Endometrium (tissue), 2 donors: ENCODE results near the gene GTF3C1.
"Not testable (repeated sequence)": the region's sequence is repeated elsewhere in the genome, so short reads cannot be mapped to it uniquely, and the experiment has no call there.

Experiments
- FAIRE-seq: peaks from 2 replicates; lab custom pipeline; 2012; peaks lifted over from hg19 to GRCh38; lab: Jason Lieb, UNC
- donor health status: control.
- donor health status: control.

The GTF3C1 gene

DNA sequence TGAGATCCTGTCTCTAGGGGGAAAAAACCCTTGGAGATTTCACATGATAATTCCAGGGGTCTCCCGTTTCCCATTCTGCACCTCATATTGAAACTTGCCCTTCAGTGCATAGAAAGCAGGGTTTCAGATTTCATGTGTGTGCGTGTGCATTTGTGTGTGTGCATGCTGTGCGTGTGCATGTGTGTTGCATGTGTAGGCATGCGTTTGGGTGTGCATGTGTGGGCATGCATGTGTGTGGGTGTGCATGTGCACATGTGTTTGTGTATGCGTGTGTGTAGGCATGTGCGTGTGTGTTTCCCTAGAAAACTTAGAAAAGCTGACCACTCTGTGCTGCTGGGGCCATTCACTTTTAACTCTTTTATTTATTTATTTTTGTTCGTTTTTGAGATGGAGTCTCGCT, 107.7 kb downstream of the GTF3C1 start:
- no peak for FAIRE-seq

DNA sequence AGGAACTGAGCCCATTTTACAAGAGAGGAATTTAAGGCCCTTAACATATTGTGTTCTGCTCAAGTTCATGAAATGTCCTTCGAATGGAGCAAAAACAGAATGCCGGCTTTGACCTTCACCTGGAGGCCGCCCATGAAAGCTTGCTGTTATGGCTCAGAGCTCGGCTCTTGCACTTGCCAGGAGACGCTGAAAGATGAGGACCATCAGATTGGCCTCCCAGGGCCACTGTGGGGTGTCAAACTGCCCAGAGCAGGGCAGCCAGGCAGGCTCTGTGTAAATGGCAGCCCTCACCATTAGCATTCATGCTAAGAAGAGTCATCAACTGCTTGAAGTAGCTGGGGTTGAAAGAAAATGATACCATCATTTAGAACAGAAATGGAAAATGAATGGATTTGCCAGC, 108.4 kb downstream of the GTF3C1 start:
- FAIRE-seq: no peak

DNA sequence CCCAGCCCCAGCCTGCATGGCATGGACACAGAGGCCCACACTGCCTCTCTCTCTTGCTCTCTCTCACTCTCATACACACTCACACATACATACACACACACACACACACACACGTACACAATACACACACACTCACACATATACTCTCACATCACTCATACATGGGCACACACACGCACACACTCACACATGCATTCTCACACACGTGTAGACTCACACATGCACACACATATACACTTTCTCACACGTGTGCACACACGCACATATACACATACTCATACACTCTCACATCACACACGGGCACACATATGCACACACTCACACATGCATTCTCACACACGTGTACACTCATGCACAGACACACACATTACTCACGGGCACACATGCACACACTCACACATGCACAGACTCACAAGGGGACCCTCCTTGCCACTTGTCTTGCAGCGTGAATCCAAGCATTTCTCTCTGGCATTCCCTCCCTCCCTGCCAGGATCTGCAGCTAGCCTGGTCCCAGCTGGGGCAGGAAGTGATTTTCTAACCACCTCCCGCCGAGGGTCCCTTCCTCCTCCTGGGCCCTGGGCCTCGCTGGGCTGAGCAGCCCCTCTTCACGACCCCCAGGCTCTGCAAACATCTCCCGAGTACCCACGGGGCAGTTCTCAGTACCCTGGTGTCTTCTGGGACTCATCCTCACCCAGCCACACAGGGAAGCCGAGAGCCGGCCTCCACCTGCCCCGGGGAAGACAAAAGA, 110.3 kb downstream of the GTF3C1 start:
- FAIRE-seq: no peak

DNA sequence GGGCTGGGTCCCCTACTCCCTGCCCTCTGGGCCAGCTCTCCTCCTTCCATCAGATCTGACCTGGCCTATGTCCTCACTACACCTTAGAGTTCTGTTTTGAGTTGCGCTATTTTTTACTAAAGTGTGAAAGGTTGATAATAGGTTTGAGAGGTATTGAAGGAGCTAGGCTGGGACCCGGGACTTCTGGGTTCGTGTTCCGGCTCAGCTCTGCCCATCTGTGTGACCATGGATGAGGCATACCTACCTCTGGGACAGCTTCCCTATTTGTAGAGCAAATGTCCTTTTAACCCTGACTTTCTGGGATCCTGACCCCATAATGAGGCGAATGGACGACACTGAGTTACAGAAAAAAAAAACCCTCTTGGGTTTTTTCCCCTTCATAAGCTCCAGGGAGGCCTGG, 111.8 kb downstream of the GTF3C1 start:
- FAIRE-seq: no peak

DNA sequence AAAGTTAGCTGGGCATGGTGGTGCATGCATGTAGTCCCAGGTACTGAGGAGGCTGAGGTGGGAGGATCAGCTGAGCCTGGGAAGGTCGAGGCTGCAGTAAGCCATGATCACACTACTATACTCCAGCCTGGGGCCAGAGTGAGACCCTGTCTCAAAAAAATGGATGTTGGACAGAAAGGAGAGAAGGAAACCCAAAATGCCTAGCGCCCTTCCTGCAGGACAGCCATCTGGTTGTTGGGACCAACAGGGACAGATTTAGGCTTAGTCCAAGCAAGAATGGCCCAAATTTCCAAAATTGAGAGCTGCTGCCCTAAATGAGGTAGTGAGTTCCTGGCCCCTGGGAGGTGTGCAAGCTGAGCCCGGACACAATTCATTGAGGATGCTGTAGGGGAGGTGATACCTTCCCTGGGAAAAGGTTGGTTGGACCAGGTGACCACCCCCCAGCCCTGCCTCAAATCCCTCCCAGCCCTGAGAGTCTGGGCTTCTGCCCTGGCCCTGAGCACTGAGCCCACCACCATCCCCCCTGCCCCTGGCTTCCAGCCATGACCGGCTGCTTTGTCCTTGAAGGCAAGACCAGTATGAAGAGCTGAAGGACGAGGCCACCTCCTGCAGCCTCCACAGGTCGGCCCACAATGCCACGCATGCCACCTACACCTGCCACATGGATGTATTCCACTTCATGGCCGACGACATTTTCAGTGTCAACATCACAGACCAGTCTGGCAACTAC, 112.6 kb downstream of the GTF3C1 start:
- FAIRE-seq: no peak

DNA sequence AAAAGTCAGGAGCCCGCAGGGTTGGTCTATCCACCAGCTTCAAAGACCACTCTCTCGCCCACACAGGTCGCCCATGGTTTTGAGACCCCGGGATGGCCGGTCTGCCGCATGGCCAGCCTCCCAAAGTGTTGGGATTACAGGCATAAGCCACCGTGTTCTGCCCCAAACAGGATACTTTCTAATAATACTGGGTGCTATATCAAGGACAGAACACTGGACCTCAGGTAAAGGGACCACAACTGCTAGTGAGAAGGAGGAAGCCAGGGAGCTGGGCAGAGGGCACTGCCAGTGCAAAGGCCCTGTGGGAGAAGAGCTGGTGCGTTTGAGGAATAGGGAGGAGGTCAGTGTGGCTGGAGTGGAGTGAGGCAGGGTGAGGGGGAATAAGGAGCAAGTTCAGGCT, 113.6 kb downstream of the GTF3C1 start:
- no peak for FAIRE-seq

DNA sequence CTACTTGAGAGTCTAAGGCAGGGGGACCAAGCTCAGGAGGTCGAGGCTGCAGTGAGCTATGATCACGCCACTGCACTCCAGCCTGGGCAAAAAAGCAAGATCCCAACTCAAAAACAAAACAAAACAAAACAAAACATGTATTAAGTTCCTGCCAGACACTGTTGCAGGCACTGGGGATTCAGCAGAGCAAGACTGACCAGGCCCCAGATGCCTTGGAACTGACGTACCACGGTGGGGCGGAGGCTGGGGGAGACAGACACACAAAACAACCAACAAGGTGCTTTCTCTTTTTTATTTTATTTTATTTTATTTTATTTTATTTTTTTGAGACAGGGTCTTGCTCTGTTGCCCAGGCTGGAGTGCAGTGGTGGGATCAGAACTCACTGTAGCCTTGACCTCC, 114.6 kb downstream of the GTF3C1 start:
- not testable (repeated sequence) for FAIRE-seq

DNA sequence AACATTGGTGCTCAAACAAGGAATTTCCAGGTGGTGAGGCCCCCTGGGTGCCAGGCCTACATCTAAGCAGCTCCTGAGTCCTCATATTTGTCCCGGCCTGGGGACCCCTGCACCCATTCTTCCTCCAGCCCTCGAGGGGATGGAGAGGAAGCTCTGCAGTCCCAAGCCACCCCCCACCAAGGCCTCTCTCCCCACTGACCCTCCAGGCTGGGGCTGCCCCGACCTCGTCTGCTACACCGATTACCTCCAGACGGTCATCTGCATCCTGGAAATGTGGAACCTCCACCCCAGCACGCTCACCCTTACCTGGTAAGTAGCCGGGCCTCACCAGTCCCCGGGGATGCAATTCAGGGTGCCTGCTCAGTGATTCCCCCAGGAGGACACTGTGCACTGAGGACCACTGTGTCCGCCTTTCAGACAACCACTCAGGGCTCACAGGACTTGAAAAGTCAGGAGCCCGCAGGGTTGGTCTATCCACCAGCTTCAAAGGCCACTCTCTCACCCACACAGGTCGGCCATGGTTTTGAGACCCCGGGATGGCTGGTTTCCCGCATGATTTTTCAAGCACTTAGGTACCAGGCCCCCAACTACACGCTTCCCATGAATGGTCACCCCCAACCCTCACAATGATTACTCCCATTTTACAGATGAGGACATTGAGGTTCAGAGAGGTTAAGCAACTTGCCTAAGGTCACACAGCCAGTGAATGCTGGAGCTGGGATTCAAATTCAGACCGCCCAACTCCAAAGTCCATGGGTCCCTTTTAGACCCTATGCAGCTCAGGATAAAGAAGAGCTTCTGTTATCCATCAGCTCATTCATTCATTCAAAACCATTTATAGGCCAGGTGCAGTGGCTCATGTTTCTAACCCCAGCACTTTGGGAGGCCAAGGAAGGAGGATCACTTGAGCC, 115.3 kb downstream of the GTF3C1 start:
- FAIRE-seq: no peak

DNA sequence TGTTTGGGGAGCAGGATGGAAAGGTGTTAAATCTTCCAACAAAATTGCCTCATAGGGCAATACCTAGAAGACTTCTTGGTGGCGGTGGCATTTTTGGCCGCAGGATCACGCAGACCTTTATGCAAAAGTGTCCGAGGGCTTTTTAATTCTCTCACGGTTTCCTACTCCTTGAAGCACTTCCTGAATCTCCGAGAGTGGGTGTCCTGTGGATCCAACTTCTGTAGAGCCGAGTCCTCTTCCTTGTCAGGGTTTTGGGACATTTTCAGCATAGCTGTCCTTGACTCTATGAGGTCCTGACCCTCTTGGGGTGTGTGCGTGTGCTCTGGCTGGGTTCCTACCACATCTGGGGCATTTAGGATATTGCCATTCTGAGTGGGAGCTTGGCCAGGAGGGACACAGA, 116.1 kb downstream of the GTF3C1 start:
- FAIRE-seq: no peak

DNA sequence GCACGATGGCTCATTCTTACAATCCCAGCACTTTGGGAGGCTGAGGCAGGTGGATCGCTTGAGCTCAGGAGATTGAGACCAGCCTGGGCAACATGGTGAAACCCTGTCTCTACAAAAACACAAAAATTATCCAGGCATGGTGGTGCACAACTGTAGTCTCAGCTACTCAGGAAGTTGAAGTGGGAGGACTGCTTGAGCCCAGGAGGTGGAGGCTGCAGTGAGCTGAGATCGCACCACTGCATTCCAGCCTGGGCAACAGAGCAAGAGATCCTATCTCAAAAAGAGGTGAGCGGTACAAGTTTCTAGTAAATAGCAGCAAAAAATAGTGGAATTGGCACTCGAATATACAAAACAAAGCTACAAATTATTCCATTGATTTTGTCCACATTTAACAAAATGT, 116.5 kb downstream of the GTF3C1 start:
- FAIRE-seq: not testable (repeated sequence)

DNA sequence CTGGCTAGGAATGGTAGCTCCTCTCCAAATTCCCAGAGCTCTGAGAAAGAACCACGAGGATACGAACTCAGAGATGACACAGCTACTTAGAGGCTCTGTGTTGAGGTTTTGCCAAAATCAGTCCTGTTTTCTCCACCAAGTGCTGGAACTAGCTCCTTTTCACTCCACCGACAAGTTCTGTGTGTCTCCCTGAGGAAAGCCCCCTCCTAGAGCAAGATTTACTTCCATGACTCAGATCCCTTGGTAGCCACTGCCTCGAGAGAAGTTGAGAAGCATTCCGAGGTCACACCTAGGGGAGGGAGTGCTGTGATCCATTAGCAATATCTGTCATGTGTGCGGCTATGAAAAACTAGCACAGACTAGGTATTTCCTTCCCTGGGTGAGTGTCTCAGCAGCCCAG, 117.2 kb downstream of the GTF3C1 start:
- no peak for FAIRE-seq

DNA sequence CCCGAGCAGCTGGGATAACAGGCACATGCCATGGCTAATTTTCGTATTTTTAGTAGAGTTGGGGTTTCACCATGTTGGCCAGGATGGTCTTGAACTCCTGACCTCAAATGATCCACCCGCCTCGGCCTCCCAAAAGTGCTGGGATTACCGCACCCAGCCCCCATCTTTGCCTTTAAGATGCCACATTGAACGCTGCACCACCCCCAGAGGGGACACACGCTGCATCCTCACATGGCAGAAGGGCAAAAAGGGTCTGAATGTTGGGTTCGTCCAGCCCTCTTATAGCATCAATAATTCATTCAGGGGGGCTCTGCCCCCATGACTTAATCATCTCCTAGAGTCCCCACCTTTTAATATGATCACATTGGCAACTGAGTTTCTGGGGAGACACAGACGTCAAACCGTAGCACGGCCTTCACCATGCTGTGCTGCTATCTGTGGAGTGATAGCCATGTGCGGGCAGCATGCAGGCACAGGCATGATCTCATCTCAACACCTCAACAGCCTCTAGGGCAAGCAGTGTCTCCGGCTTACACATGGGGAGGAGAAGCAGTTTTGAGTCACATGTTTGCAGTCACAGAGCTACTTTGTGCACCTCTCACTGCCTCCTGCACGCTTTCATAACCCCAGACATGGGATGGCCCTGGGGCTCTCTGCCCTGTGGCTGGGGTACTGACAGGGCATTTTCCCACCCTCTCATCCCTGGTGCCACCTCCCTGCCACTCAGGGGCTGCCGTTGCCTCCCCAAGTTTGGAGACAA, 117.8 kb downstream of the GTF3C1 start:
- no peak for FAIRE-seq

DNA sequence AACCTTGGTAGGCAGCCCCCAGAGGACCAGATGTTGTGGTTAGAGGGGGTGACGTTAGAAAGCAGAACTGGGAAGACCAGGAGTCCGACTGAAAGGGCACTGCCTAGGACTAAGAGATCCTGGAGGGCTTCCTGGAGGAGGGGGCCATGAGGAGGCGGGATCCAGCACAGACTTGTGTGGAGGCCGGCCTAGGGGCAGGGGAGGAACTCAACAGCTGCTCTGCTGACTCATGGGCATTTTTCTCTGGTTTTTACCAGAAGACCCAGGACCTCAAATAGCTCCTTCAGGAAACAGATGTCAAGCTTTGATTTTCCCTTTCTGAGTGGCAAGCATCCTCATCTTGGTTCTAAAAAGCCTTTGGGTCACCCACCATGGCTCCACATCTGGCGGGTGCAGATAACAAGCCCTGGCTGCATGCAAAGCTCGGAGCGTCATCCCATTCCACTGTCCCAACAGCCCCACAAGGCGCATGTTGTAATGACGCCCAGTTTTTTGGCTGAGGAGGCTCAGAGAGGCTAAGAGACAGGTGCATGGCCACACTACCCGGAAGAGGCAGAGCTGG, 118.7 kb downstream of the GTF3C1 start:
- FAIRE-seq: no peak

DNA sequence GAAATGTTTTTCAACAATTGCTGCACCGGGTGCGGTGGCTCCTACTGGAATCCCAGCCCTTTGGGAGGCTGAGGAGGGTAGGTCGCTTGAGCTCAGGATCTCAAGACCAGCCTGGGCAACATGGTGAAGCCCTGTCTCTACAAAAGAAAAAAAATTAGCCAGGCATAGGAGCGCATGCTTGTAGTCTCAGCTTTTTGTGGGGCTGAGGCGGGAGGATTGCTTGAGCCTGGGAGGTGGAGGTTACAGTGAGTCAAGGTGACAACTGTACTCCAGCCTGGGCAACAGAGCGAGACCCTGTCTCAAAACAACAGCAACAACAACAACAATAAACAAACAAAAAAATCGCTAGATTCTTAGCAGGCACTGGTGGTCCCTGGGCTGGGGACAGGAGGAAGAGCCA, 119.2 kb downstream of the GTF3C1 start:
- FAIRE-seq: no peak

DNA sequence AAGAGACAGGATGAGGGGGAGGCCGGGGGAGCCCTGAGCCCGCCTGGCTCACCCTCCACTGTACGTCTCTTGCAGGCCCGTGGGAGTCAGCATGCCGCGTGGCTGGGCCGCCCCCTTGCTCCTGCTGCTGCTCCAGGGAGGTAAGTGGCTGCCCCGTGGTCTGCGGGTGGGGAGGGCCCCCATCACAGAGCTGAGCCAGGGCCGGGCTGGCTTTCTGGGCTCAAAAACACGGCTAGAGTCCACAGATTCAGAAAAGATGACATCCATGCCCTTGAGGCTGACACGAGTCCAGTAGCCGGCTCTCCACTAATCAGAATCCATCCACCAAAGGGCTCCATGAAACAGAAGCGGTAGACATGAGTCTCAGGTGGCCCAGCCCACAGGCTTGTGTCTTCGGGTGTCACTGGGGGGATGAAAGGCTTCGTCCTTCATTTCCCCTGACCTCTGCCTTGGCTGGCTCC, 119.7 kb downstream of the GTF3C1 start:
- FAIRE-seq: no peak

DNA sequence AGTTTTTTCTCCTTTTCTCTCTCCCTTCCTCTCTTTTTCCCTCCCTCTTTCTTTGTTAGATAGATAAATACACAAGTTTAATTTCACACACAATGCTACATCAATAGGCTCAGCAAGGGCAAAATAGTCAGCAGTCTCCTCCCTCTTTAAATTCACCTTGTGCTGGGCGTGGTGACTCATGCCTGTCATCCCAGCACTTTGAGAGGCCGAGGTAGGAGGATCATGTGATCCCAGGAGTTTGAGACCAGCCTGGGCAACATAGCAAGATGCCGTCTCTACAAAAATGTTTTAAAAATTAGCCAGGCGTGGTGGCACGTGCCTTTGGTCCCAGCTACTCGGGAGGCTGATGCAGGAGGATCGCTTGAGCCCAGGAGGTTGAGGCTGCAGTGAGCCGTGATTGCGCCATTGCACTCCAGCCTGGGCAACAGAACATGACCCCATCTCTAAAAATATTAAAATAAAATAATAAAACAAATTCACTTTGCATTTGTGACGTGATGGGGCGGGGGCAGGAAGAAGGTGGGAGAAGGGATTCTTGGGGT, 120.3 kb downstream of the GTF3C1 start:
- no peak for FAIRE-seq

DNA sequence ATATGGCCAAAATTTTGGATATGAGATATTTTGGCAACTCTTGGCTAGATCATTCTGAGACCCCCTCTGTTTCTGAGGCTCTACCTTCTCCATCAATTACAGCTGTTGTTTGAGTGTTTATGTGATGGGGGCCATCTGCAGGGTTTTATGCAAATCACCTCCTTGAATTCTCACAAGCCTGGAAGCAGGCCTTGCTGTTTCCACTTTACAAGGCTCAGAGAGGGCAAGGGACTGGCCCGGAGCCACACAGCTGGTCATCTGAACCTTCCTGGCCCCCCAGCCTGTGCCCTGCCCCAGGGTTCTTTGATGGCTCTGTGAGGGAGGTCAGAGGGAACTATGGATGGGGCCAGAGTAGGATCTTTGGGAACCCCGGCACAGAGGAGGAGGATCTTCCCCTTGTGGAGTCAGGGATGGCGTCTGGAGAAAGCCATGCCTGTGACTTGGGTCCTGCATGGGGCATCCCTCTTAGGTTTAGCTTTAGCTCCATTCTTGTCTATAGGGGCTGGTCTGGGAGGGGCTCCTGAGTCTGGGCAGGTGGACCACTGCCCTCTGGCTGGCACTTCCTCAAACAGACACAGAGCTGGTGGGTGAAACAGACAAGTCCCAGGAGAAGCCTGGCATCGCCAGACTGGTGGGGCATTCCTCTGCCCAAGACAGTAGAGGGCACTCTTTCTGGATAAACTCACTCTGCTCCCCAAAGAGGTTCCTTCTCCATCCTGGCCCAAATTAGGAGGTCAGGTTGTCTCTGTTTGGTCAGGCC, 121.5 kb downstream of the GTF3C1 start:
- FAIRE-seq: no peak

DNA sequence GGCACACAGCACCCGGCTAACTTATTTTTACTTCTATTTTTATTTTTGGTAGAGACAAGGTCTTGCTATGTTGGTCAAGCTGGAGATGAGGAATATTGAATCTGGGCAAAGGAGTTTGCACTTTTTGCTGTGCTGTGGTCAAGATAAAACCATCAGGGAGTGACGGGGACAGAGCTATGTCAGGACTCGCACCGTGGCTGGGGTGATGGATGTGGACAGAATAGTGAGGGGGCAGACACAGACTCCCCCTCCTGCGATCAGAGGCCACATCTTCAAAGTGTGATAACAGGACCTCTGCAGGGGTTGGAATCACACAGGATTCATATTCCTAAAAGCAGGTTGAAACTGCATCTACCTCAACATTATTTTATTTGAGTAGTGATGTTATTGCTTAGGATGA, 122.2 kb downstream of the GTF3C1 start:
- no peak for FAIRE-seq

DNA sequence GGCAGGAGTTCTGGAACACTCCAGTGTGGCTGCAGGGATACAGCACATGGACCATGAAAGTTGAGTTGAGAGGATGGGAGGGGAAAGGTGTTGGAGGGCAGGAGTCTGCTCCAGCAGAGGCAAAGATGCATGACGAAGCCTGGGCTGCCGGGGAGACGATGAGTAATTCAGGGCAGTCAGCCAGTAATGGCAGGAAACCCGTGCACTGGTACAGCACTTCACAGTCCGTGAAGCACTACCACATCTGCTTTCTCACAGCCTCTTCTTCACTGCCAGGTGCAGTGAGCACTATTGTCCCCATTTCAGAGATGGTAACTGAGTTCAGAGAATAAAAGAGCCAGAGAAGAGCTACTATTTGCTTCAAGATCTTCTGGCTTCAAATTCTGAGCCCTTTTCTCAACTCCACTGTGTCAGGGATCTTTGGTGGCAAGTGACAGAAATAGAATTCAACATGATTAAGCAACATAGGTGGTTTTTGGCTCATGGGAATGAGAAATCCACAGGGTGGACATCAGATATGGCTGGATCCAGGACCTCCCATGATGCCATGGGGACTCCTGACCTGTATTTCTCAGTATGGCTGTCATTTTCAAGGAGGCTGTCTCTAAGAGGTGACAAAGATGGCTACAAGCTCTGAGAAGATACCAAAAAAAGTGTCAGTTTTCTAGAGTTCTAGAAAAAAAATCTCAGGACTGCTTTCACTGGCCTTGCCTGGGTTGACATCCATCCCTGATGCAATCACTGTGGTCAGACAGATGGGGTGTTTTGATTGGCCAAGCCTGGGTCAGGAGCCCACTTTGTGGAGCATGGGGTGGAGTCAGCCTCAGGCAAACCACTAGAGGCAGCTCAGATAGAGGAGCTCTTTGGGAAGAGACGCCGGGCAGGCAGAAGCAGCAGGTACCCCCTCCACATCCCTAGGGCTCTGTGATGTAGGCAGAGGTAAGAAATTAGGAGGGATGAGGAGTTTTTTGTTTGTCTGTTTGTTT, 123.0 kb downstream of the GTF3C1 start:
- FAIRE-seq: no peak
